ENCODE measurements around the gene P2RX4. TPM values are rescaled to one million over a fixed set of nuclear protein-coding genes. Genes with fewer than 3 reads are reported as not detected.

P2RX4 gene
- total and polyA plus RNA-seq, 2 of the 4 experiments (the other 2 are of a cell fraction): 9.5 to 12.6 TPM

DNA sequence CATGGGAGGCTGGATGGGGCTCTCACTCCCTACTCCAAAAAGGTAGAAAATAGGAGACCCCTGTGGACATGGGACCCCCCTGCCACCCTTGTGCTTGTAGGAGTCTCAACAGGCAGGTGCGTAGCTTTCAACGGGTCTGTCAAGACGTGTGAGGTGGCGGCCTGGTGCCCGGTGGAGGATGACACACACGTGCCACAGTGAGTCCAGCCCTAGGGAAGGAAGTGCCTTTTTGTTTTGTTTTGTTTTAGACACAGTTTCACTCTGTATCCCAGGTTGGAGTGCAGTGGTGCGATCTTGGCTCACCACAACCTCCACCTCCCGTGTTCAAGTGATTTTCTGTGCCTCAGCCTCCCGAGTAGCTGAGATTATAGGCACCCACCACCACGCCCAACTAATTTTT, 12.9 kb downstream of the P2RX4 start:
- Histone ChIP-seq H2AK5ac (ENCODE audit: low read depth, low read length) (no peak overlapping the region), H3K4me1 (ENCODE audit: control insufficient read depth, insufficient read depth, low read length) (no peaks in the 10 kb centered on the region), H3K4me2 (ENCODE audit: low read depth, low read length) (no peak overlapping the region), H2AK9ac (replicated peaks; ENCODE audit: low read depth, low read length, poor library complexity) (no peak overlapping the region), H2BK5ac (ENCODE audit: low read depth, low read length, poor library complexity, severe bottlenecking) (no peak overlapping the region), H3K4me3 (ENCODE audit: insufficient read depth, low read depth, low read length) (no peak overlapping the region), H3K27ac (ENCODE audit: insufficient read depth, low read length) (no peak overlapping the region), H3K4ac (ENCODE audit: low read depth, low read length) (no peak overlapping the region), H3K18ac (ENCODE audit: low read depth, low read length) (no peak overlapping the region), H4K91ac (ENCODE audit: insufficient read depth, low read depth, low read length) (no peak overlapping the region), H4K8ac (ENCODE audit: low read depth in 2 of 2, low read length in 2 of 2) (no peak overlapping the region), H2AFZ (replicated peaks; ENCODE audit: low read length, poor library complexity) (no peak overlapping the region), H4K20me1 (ENCODE audit: insufficient read depth, low read length) (no peaks in the 10 kb centered on the region), H2BK20ac (ENCODE audit: low read depth, low read length) (no peak overlapping the region), H3K9me1 (ENCODE audit: insufficient read depth, low read length) (0 out of 2 replicates have a peak, but pooled peaks cover 3% of the 10 kb centered on the region), H3K23ac (ENCODE audit: low read depth, low read length) (no peak overlapping the region), H3K9ac (ENCODE audit: low read depth, low read length) (no peak overlapping the region), H4K5ac (ENCODE audit: low read depth, low read length) (no peak overlapping the region), H3K79me1 (ENCODE audit: low read depth in 1 of 2, low read length in 2 of 2) (no peaks in the 10 kb centered on the region), H3K36me3 (ENCODE audit: control insufficient read depth, insufficient read depth, low read length) (peaks cover 2% of the 10 kb centered on the region; the same call in 1 of the 2 replicates), H3K27me3 (ENCODE audit: control insufficient read depth, insufficient read depth, low read length) (no peaks in the 10 kb centered on the region), H3K9me3 (ENCODE audit: control insufficient read depth, insufficient read depth, low read length) (no peaks in the 10 kb centered on the region), H3K14ac (replicated peaks; ENCODE audit: low read depth, low read length) (no peak overlapping the region), H3K56ac (ENCODE audit: extremely low read depth, insufficient read depth, low read length) (no peak overlapping the region), H2BK15ac (ENCODE audit: low read depth, low read length) (no peak overlapping the region), H2BK120ac (ENCODE audit: low read depth, low read length) (no peak overlapping the region)
- no CpG with 5 or more reads among the region's 10 CpGs for WGBS, 2 experiments (ENCODE audit: extremely low coverage in 2 of 2, insufficient read length in 1 of 2)
- ChIA-PET CTCF (no interaction called here), POLR2A (ENCODE audit: unreplicated experiment) (no interaction called here)
- ATAC-seq (ENCODE audit: low read depth) (no peak), DNase-seq (no peak)
- BruUV-seq (replicated peaks): no TSS peak
- intact Hi-C loops (cut with micrococcal nuclease): no loop called here
- in situ Hi-C loops (cut with MboI; ENCODE audit: low sequenced_read_pairs): no loop called here
- dilution Hi-C loops (cut with HindIII; ENCODE audit: low sequenced_read_pairs, unreplicated experiment): no loop called here
- TF ChIP-seq POLR2A (IDR thresholded peaks at IDR 0.05; ENCODE audit: low read depth, low read length) (no peak), RAD21 (IDR thresholded peaks at IDR 0.05; ENCODE audit: low read length) (no peak), RFX5 (IDR thresholded peaks at IDR 0.05; ENCODE audit: low read depth, low read length) (no peak), RCOR1 (IDR thresholded peaks at IDR 0.05; ENCODE audit: insufficient replicate concordance, low read length) (no peak), MXI1 (IDR thresholded peaks at IDR 0.05; ENCODE audit: borderline replicate concordance, low read depth, low read length) (no peak), MAZ (IDR thresholded peaks at IDR 0.05; ENCODE audit: borderline replicate concordance, low read depth, low read length) (no peak), CEBPB (IDR thresholded peaks at IDR 0.05; ENCODE audit: low read depth, low read length) (no peak), BHLHE40 (IDR thresholded peaks at IDR 0.05; ENCODE audit: low read depth, low read length) (no peak), MAFK (IDR thresholded peaks at IDR 0.05; ENCODE audit: low read depth, low read length) (no peak), FOS (IDR thresholded peaks at IDR 0.05; ENCODE audit: low read depth, low read length) (no peak)
- TF ChIP-seq, protein P1, sequence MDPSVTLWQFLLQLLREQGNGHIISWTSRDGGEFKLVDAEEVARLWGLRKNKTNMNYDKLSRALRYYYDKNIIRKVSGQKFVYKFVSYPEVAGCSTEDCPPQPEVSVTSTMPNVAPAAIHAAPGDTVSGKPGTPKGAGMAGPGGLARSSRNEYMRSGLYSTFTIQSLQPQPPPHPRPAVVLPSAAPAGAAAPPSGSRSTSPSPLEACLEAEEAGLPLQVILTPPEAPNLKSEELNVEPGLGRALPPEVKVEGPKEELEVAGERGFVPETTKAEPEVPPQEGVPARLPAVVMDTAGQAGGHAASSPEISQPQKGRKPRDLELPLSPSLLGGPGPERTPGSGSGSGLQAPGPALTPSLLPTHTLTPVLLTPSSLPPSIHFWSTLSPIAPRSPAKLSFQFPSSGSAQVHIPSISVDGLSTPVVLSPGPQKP (IDR thresholded peaks at IDR 0.05; ENCODE audit: borderline replicate concordance, low read depth, low read length): no peak
